Mucosa of descending colon (tissue), 3 donors: ENCODE results near the gene MTX3. TPM values are rescaled to one million over a fixed set of nuclear protein-coding genes. Genes with fewer than 3 reads are reported as not detected.
A peak's percentile ranks its signal among the peaks of the same experiment; 100 is the strongest.

Experiments used
- ATAC-seq: fragments of 200-7000 bp; cut with Tn5 transposase; one replicate; pipeline ENCODE4 v1.9.1; 2020; ENCODE audit warnings: mild to moderate bottlenecking, moderate library complexity
- DNase-seq, 3 donors: peaks; one replicate each; pipeline ENCODE4 v3.0.0-alpha.2; 2020
- H3K36me3 ChIP-seq: fragments of 200-600 bp; one replicate; pipeline ENCODE4 v1.8.0; 2021; ENCODE audit warnings: low read depth, mild to moderate bottlenecking
- H3K4me1 ChIP-seq: fragments of 200-600 bp; one replicate; pipeline ENCODE4 v1.8.0; 2021; ENCODE audit warnings: low read depth, mild to moderate bottlenecking
- H3K4me3 ChIP-seq: fragments of 200-600 bp; one replicate; pipeline ENCODE4 v1.8.0; 2021; ENCODE audit warnings: mild to moderate bottlenecking
- H3K9me3 ChIP-seq: fragments of 200-600 bp; one replicate; pipeline ENCODE4 v1.8.0; 2021; ENCODE audit warnings: mild to moderate bottlenecking
- CTCF ChIP-seq: fragments of 200-600 bp; IDR thresholded peaks from one replicate; pipeline ENCODE4 v1.8.0; 2022; ENCODE audit warnings: antibody characterized with exemption, mild to moderate bottlenecking
- intact Hi-C, 2 donors: fragments of 100-400 bp; cut with DNase I in 1 of 2; cut with micrococcal nuclease in 1 of 2; formaldehyde crosslinking; loops; one replicate each; pipeline versions ENCODE4 v1.11.0 to v1.11.1; 2022; cut with DNase I, micrococcal nuclease
- total RNA-seq, 3 donors: library from RNA; stranded (reverse); fragmentation: NEBNext Ultra II Directional in 2 of 3; extraction: Animal tissue kit (Norgen Biotek cat#: 25700) in 2 of 3; gene quantifications; one replicate each; pipeline versions ENCODE4 v1.2.1 to v1.2.4, GENCODE V29; 2021 to 2023
- donor health status: DM: no; HTN: no; CAD: no; lungs with moderate emphysema.
- donor health status: DM: no; HTN: no; CAD: no.
- donor health status: DM: no; HTN: yes; CAD: no.

MTX3 gene
- total RNA-seq, 3 donors from 2014 or later = 7.9 to 15.3 (median 8.8) TPM

GRCh38 chr5:79992891-79993657, 2.0 kb upstream of the MTX3 start:
- intact Hi-C loops = no loop called here
- H3K4me1 ChIP-seq = no peaks in the 10 kb centered on the region

GRCh38 chr5:79990205-79990597, 861 bp downstream of the MTX3 start:
- intact Hi-C loops = no loop called here
- H3K4me3 ChIP-seq = no peak overlapping the region
- peak; percentile 5 for ATAC-seq
- no peak for DNase-seq
- H3K4me1 ChIP-seq = no peaks in the 10 kb centered on the region
- no peaks in the 10 kb centered on the region for H3K9me3 ChIP-seq
- TF ChIP-seq CTCF = no peak
- H3K36me3 ChIP-seq = no peaks in the 10 kb centered on the region

More at GRCh38 chr5:79992891-79993657, 2.0 kb upstream of the MTX3 start:
- no peak for DNase-seq
- no peak for TF ChIP-seq CTCF
- Histone ChIP-seq H3K36me3 (no peaks in the 10 kb centered on the region), H3K9me3 (no peaks in the 10 kb centered on the region), H3K4me3 (no peak overlapping the region)
- no peak for ATAC-seq

- TF ChIP-seq CTCF = no peak
- Histone ChIP-seq H3K4me1 (no peaks in the 10 kb centered on the region), H3K4me3 (no peak overlapping the region), H3K9me3 (no peaks in the 10 kb centered on the region), H3K36me3 (no peaks in the 10 kb centered on the region)
- DNase-seq (no peak), ATAC-seq (no peak)
- intact Hi-C loops = no loop called here
These were observed 4.8 kb downstream of the MTX3 start for GRCh38 chr5:79986260-79986659.

GRCh38 chr5:79985288-79985687, 5.8 kb downstream of the MTX3 start:
- Histone ChIP-seq H3K4me3 (no peak overlapping the region), H3K36me3 (no peaks in the 10 kb centered on the region), H3K4me1 (no peaks in the 10 kb centered on the region), H3K9me3 (no peaks in the 10 kb centered on the region)
- TF ChIP-seq CTCF = no peak
- intact Hi-C loops = no loop called here
- ATAC-seq (no peak), DNase-seq (no peak)

GRCh38 chr5:79984363-79984762, 6.7 kb downstream of the MTX3 start:
- ATAC-seq (no peak), DNase-seq (no peak)
- no peaks in the 10 kb centered on the region for H3K9me3 ChIP-seq
- no peak for TF ChIP-seq CTCF
- intact Hi-C loops = no loop called here
- no peaks in the 10 kb centered on the region for H3K36me3 ChIP-seq
- H3K4me3 ChIP-seq = no peak overlapping the region
- H3K4me1 ChIP-seq = no peaks in the 10 kb centered on the region

- ATAC-seq (no peak), DNase-seq (no peak)
- no peak overlapping the region for H3K4me3 ChIP-seq
- H3K36me3 ChIP-seq = no peaks in the 10 kb centered on the region
- TF ChIP-seq CTCF = no peak
- intact Hi-C loops = no loop called here
- H3K9me3 ChIP-seq = no peaks in the 10 kb centered on the region
- no peaks in the 10 kb centered on the region for H3K4me1 ChIP-seq
These were observed 7.4 kb downstream of the MTX3 start for GRCh38 chr5:79983618-79984017.
